Activated CD8-positive, alpha-beta memory T cell treated with anti-CD3 and anti-CD28 coated beads, Interleukin-2, amount 10 ng/mL, durations not matched to agents 7 days and 5 days (primary cell): ENCODE results near the gene APOBEC3A. TPM values are rescaled to one million over a fixed set of nuclear protein-coding genes. Genes with fewer than 3 reads are reported as not detected.
"Not testable (repeated sequence)": the region's sequence is repeated elsewhere in the genome, so short reads cannot be mapped to it uniquely, and the experiment has no call there.

ENCODE experiments used
- ATAC-seq: fragments of 150-1000 bp; cut with Tn5 transposase; one replicate; pipeline ENCODE4 v1.10.0; 2021; ENCODE audit warnings: moderate library complexity
- CTCF ChIA-PET: fragments of 350-600 bp; sonication (Branson Sonifier 250); formaldehyde crosslinking; loops from one replicate; lab custom pipeline; 2021; ENCODE audit warnings: antibody characterized with exemption; lab: Charles Lee
- DNase-seq: peaks from one replicate; pipeline ENCODE4 v3.0.0-alpha.2; 2020
- H3K27ac Mint-ChIP-seq: one replicate; pipeline ENCODE4 v1.8.0; 2021; ENCODE audit warnings: mild to moderate bottlenecking, mixed read lengths
- H3K27me3 Mint-ChIP-seq: one replicate; pipeline ENCODE4 v1.8.0; 2021; ENCODE audit warnings: mixed read lengths
- H3K36me3 Mint-ChIP-seq: one replicate; pipeline ENCODE4 v1.8.0; 2021; ENCODE audit warnings: mild to moderate bottlenecking, mixed read lengths
- H3K4me1 Mint-ChIP-seq: one replicate; pipeline ENCODE4 v1.8.0; 2021; ENCODE audit warnings: mixed read lengths
- H3K4me3 Mint-ChIP-seq: one replicate; pipeline ENCODE4 v1.8.0; 2021; ENCODE audit warnings: mild to moderate bottlenecking, moderate library complexity, mixed read lengths
- H3K9me3 Mint-ChIP-seq: one replicate; pipeline ENCODE4 v1.8.0; 2022; ENCODE audit warnings: low read depth, mixed read lengths
- total RNA-seq, 2 experiments: library from RNA; stranded (reverse); gene quantifications; one replicate each; pipeline ENCODE4 v1.2.3, GENCODE V29; 2021

Gene APOBEC3A
- total RNA-seq, 2 experiments from 2014 or later = not detected

DNA sequence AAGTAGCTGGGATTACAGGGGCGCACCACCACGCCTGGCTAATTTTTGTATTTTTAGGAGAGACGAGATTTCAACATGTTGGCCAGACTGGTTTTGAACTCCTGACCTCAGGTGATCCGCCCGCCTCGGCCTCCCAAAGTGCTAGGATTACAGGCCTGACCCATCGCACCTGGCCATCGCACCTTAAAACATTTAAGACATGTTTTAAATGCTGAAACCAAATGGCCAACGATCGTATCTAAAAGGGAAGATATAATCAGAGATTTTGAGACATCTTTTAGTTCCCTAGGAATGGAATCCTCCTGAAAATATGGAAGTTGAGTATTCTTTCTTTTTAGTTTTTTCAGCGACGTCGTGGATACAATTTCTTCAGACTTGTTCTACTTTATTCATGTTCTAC lies 21.8 kb upstream of the APOBEC3A start:
- Mint-ChIP-seq H3K4me1 (peaks cover under 1% of the 10 kb centered on the region), H3K27me3 (peaks cover 27% of the 10 kb centered on the region)
- DNase-seq = peak; percentile 14

DNA sequence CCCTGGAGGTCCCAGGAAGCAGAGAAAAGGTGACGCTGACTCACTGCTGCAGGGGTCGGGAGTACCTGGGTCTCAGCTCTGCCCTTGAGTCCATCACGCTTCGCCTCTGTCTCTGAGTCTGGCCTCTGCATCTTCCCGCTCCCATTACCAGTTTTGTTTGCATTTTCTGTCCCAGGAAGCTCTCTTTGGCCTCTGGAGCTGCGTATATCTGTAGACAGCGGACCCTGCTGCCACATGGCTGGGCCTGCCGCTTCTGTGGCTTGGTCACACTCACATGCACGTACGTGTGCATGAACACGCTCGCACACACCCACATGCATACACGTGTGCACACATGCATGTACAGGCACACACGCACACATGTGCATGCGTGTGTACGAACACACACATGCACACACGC lies 20.8 kb upstream of the APOBEC3A start:
- CTCF ChIA-PET = no interaction called here
- Mint-ChIP-seq H3K9me3 (no peaks in the 10 kb centered on the region), H3K4me1 (peaks cover 10% of the 10 kb centered on the region), H3K36me3 (no peaks in the 10 kb centered on the region), H3K4me3 (no peak overlapping the region), H3K27ac (no peak overlapping the region), H3K27me3 (peaks cover 27% of the 10 kb centered on the region)
- no peak for DNase-seq
- no peak for ATAC-seq

More for the DNA sequence above, 21.8 kb upstream of the APOBEC3A start:
- ATAC-seq = no peak
- H3K27ac Mint-ChIP-seq = no peak overlapping the region
- H3K4me3 Mint-ChIP-seq = no peak overlapping the region
- no peaks in the 10 kb centered on the region for H3K36me3 Mint-ChIP-seq
- no peaks in the 10 kb centered on the region for H3K9me3 Mint-ChIP-seq
- CTCF ChIA-PET = no interaction called here

DNA sequence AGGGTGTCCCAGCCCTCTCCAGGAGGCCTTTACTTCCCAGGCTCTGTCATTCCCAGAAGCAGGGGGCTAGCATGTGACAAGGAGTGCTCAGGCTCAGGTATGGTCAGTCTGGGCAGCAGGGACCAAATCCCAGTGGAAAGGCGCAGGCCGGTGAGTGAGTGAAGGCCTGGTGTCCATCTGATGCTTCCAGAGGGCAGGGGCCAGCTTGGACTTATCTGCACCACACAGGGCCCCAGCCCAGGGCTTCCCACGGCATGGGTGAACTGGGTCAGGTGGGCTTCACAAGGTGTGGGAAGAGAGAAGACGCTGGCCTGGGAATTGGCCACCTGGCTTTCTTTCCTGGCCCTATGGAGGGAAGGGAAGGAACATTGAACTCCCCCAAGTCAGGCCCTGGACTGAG lies 20.4 kb upstream of the APOBEC3A start:
- Mint-ChIP-seq H3K27me3 (peaks cover 27% of the 10 kb centered on the region), H3K27ac (no peak overlapping the region), H3K36me3 (no peaks in the 10 kb centered on the region), H3K4me3 (no peak overlapping the region), H3K9me3 (no peaks in the 10 kb centered on the region), H3K4me1 (peaks cover 14% of the 10 kb centered on the region)
- CTCF ChIA-PET = no interaction called here
- ATAC-seq = no peak
- no peak for DNase-seq

DNA sequence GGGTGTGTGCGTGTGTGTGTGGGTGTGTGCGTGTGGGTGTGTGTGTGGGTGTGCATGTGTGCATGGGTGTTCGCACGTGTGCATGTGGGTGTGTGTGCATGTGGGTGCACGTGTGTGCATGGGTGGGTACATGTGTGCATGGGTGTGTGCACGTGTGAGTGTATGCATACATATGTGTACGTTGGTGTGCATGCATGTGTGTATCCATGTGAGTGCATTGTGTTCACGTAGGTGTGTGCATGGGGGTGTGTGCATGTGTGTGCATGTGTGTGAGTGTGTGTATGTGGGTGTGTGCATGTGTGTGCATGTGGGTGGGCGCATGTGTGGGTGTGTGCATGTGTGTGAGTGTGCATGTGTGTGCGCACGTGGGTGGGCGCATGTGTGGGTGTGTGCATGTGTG lies 19.9 kb upstream of the APOBEC3A start:
- Mint-ChIP-seq H3K27ac (no peak overlapping the region), H3K4me3 (no peak overlapping the region), H3K9me3 (no peaks in the 10 kb centered on the region), H3K4me1 (peaks cover 18% of the 10 kb centered on the region), H3K36me3 (no peaks in the 10 kb centered on the region), H3K27me3 (peaks cover 22% of the 10 kb centered on the region)
- CTCF ChIA-PET = no interaction called here
- DNase-seq (no peak), ATAC-seq (no peak)

DNA sequence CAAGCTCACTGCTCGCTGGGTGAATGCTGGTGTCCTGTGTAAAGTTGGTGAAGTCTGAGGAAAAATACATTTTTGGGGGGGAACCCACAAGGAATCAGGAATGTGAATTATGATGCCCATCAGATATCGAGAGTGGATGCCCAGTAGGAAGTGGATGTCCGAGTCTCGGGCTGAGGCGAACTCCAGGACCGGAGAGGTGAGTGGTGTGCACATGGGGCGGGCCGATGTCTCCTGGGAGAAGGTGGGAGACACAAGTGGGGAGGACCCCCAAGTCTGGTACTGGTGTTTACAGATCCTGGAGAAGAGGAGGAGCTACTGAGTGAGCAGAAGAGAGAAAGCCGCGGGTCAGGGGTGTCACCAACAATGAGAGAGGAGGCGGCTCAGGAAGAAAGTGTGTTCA lies 19.2 kb upstream of the APOBEC3A start:
- no peaks in the 10 kb centered on the region for H3K36me3 Mint-ChIP-seq
- DNase-seq = no peak
- CTCF ChIA-PET = interaction anchor here (1.4 to 2.2 kb wide), 3 partner anchors 14 to 68 kb away, joined by 3 to 13 read pairs (median 3); no protein-coding TSS in a partner anchor
- no peak overlapping the region for H3K27ac Mint-ChIP-seq
- peaks cover 16% of the 10 kb centered on the region for H3K27me3 Mint-ChIP-seq
- H3K4me3 Mint-ChIP-seq = no peak overlapping the region
- peaks cover 25% of the 10 kb centered on the region for H3K4me1 Mint-ChIP-seq
- H3K9me3 Mint-ChIP-seq = no peaks in the 10 kb centered on the region
- ATAC-seq = no peak

DNA sequence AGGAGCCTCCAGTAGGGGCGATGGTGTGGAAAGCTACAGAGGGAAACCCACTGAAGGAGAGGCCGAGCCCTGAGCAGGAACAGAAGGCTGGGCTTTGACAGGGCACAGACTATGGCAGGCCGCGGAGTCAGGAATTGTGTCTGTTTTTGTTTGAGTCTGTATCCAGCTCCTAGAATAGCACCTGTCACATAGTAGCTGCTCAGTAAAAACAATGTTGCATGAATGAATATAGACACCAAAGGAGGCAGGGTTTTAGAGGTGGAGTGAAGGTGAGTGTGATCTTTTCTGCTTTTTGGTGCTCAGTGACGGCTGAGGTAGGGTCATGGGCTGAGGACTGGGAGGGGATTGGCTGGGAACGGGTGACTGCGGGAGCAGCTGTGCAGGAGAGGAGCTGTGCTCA lies 18.5 kb upstream of the APOBEC3A start:
- Mint-ChIP-seq H3K9me3 (no peaks in the 10 kb centered on the region), H3K36me3 (no peaks in the 10 kb centered on the region), H3K27me3 (peaks cover 14% of the 10 kb centered on the region), H3K4me3 (no peak overlapping the region), H3K27ac (no peak overlapping the region), H3K4me1 (peaks cover 31% of the 10 kb centered on the region)
- CTCF ChIA-PET = interaction anchor here (1.1 to 2.2 kb wide), 4 partner anchors 15 to 69 kb away, joined by 3 to 13 read pairs (median 3); no protein-coding TSS in a partner anchor
- ATAC-seq (no peak), DNase-seq (no peak)

DNA sequence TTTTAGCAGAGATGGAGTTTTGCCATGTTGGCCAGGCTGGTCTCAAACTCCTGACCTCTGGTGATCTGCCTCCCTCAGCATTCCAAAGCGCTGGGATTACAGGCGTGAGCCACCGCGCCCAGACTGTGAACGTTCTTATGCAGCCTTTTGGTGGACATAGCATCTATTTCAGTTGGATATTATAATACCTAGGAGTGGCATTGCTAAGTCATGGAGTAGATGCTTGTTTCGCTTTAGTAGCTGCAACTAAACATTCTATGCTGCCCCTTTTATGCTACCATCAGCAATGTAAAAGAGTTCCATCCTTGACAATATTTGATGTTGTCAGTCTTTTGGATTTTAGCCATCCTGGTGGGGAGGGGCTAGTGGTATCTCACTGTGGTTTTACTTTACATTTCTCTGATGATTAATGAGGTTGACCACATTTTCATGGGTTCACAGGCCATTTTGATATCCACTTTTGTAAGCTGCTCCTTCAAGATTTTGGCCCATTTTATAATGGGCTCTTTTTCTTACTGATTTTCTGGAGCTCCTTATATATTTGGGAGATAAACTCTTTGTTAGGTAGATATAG lies 16.5 kb upstream of the APOBEC3A start:
- CTCF ChIA-PET = interaction anchor here (0.8 to 4.3 kb wide), 9 partner anchors 13 to 1069 kb away, joined by 3 to 32 read pairs (median 7); partner anchors contain the start of genes APOBEC3A and APOBEC3B
- H3K27ac Mint-ChIP-seq = peak overlapping the region; percentile 79
- H3K27me3 Mint-ChIP-seq = peaks cover 20% of the 10 kb centered on the region
- no peaks in the 10 kb centered on the region for H3K9me3 Mint-ChIP-seq
- ATAC-seq = peak; percentile 9
- no peaks in the 10 kb centered on the region for H3K36me3 Mint-ChIP-seq
- no peak for DNase-seq
- peaks cover 35% of the 10 kb centered on the region for H3K4me1 Mint-ChIP-seq
- H3K4me3 Mint-ChIP-seq = peak overlapping the region; percentile 68

DNA sequence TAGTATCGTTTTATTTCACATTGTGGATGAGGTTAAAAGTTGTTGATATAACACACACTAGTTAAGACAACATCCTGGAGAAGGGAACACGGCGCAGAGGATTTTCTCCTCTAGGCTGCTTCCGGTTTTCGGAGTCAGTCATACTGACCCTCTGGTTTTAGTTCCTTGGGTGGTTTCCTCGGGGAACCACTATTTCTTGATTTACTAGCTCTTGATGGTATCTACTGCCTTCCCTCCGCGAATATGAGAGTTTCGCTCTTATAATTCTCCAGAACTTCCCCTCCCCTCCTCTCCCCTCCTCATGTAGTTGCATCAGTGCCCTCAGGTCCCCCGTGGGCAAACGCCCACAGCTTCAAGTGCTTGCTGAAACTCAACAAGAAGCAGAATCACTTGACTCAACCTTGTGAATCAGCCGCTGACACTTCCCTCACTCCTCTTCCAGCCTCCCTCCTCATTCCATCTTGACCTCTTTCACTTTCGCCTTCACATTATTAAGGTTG lies 15.9 kb upstream of the APOBEC3A start:
- DNase-seq = peak; percentile 73
- H3K27me3 Mint-ChIP-seq = peaks cover 24% of the 10 kb centered on the region
- ATAC-seq = peak; percentile 79
- no peaks in the 10 kb centered on the region for H3K9me3 Mint-ChIP-seq
- H3K4me1 Mint-ChIP-seq = peaks cover 36% of the 10 kb centered on the region
- CTCF ChIA-PET = interaction anchor here (0.8 to 4.3 kb wide), 9 partner anchors 12 to 1068 kb away, joined by 3 to 32 read pairs (median 7); partner anchors contain the start of genes APOBEC3A and APOBEC3B
- no peaks in the 10 kb centered on the region for H3K36me3 Mint-ChIP-seq
- peak overlapping the region; percentile 79 for H3K27ac Mint-ChIP-seq
- H3K4me3 Mint-ChIP-seq = peak overlapping the region; percentile 68

DNA sequence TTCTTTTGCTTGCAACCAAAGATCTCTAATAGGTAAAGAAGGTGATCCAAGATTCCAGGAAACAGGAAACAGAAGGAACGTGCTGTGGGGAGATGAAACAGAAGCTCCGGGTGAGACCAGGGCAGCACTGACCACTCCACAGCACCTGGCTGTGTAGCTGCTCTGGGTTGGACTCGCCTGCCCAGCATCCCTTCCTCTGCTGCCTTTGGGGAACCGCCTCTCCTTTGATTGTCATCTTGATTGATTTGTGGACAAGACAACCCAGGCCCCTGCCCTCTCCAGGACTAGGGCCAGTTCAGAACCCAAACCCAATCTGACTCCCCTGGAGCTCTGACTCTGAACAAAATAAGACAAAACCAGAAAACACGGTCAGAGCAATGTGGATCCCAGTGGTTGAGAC lies 14.7 kb upstream of the APOBEC3A start:
- no peaks in the 10 kb centered on the region for H3K9me3 Mint-ChIP-seq
- H3K4me1 Mint-ChIP-seq = peaks cover 36% of the 10 kb centered on the region
- H3K27me3 Mint-ChIP-seq = peaks cover 32% of the 10 kb centered on the region
- no peak overlapping the region for H3K27ac Mint-ChIP-seq
- no peak overlapping the region for H3K4me3 Mint-ChIP-seq
- no peak for DNase-seq
- CTCF ChIA-PET = interaction anchor here (0.9 to 4.3 kb wide), 7 partner anchors 9 to 374 kb away, joined by 3 to 32 read pairs (median 3); no protein-coding TSS in a partner anchor
- H3K36me3 Mint-ChIP-seq = no peaks in the 10 kb centered on the region
- ATAC-seq = no peak

DNA sequence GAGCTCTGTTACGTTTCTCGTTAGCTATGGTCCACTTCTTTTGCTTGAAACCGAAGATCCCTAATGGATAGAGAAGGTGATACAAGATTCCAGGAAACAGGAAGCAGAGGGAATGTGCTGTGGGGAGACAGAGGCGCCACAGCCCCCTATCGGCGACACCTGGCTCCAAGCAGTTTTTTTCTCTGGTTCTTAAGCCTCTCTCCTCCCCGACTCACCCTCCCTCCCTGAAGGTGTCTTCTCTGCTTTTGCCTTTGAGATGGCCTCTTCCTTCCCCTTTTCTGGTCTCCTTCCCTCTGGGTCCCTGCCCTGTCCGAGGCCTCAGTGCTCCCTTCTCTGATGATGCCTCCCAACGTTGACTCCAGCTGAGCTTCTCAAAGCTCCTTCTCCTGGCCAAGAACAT lies 14.2 kb upstream of the APOBEC3A start:
- ATAC-seq = no peak
- H3K4me3 Mint-ChIP-seq = no peak overlapping the region
- CTCF ChIA-PET = interaction anchor here (1.0 to 4.3 kb wide), 6 partner anchors 8 to 74 kb away, joined by 3 to 32 read pairs (median 4); no protein-coding TSS in a partner anchor
- no peaks in the 10 kb centered on the region for H3K36me3 Mint-ChIP-seq
- no peaks in the 10 kb centered on the region for H3K9me3 Mint-ChIP-seq
- H3K27ac Mint-ChIP-seq = no peak overlapping the region
- peaks cover 36% of the 10 kb centered on the region for H3K27me3 Mint-ChIP-seq
- peaks cover 36% of the 10 kb centered on the region for H3K4me1 Mint-ChIP-seq
- DNase-seq = no peak

DNA sequence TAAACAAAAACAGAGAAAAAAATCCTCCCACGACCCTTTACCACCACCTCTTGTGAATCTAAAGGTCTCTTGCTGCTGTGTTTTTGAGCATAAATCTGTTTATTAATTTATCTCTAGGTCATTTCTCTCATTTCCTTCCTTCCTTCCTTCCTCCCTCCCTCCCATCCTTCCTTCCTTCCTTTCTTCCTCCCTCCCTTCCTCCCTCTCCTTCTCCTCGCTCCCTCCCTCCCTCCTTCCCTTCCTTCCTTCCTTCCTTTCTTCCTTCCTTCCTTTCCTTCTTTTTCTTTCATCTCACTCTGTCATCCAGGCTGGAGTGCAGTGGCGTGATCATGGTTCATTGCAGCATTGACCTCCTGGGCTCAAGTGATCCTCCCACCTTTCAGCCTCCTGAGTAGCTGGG lies 13.5 kb upstream of the APOBEC3A start:
- Mint-ChIP-seq H3K36me3 (no peaks in the 10 kb centered on the region), H3K9me3 (no peaks in the 10 kb centered on the region), H3K4me3 (no peak overlapping the region), H3K4me1 (peaks cover 36% of the 10 kb centered on the region), H3K27ac (peak overlapping the region; percentile 22), H3K27me3 (peaks cover 34% of the 10 kb centered on the region)
- DNase-seq (no peak), ATAC-seq (no peak)
- CTCF ChIA-PET = interaction anchor here (4.3 kb wide), 1 partner anchor 74 kb away, joined by 32 read pairs; no protein-coding TSS in a partner anchor

DNA sequence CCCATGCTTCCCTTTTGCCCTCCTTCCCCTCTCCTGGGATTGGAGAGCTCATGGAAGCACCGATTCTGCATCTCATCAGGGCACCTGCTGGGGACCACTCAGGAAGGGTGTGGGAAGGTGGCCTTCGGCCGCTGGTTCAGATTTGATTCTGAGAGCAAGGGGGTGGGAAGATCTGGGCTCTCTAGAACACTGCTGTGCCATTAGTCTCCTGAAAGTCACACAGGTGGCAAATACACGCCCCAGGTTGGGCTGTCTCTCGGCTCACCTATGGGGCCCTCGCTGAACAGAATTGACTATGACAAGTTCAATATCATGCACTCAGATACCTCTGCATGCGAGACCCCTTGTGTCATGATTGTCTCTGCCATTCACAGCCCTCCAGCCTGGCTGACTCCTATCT lies 12.8 kb upstream of the APOBEC3A start:
- DNase-seq (no peak), ATAC-seq (no peak)
- no peaks in the 10 kb centered on the region for H3K36me3 Mint-ChIP-seq
- CTCF ChIA-PET = interaction anchor here (4.3 kb wide), 1 partner anchor 75 kb away, joined by 32 read pairs; no protein-coding TSS in a partner anchor
- H3K4me3 Mint-ChIP-seq = no peak overlapping the region
- H3K27ac Mint-ChIP-seq = no peak overlapping the region
- H3K27me3 Mint-ChIP-seq = peaks cover 31% of the 10 kb centered on the region
- no peaks in the 10 kb centered on the region for H3K9me3 Mint-ChIP-seq
- H3K4me1 Mint-ChIP-seq = peaks cover 36% of the 10 kb centered on the region

DNA sequence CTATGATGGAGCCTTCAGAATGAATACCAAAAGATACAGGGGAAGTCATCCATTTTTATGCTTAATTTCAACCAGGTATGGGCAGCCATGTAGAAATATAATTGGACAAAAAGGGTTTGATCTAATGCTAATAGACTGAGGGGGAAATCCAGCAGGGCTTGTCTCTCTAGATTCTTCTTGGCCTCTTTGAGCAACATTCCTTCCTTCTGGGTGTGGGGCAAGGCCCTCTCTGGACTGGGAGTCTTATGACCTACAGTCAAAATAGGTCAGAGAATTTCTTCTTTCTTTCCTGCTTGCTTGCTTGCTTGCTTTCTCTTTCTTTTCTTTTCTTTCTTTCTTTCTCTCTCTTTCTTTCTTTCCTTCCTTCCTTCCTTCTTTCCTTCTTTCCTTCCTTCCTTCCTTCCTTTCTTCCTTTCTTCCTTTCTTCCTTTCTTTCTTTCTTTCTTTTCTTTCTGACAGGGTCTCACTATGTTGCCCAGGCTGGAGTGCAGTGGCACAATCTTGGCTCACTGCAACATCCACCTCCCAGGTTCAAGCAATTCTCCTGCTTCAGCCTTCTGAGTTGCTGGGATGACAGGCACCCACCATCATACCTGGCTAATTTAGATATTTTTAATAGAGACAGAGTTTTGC lies 11.6 kb upstream of the APOBEC3A start:
- H3K27me3 Mint-ChIP-seq = peaks cover 25% of the 10 kb centered on the region
- H3K27ac Mint-ChIP-seq, H3K4me3 Mint-ChIP-seq, H3K9me3 Mint-ChIP-seq, DNase-seq, CTCF ChIA-PET, ATAC-seq, H3K36me3 Mint-ChIP-seq: not testable (repeated sequence)
- peaks cover 33% of the 10 kb centered on the region for H3K4me1 Mint-ChIP-seq
